ENCODE data around the gene ANKFN1.

Gene ANKFN1

DNA sequence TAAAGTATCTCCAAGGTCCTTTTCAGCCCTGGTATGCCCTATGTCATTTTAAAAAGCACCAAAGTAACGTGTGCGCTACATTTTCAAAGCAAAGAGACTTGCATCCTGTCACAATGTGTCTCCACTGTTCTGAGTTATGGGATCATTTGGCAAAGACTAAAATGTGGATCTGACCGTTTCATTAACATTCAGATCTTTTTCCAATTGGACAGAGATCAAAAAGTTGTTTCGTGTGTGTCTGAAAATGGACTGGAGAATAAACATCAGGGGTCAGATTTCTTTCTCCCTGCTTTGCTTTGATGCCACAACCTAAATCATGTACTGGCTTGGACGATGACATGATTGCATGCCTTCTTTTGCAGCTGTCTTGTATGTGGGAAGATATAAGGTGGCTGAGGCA is 304.2 kb downstream of the ANKFN1 start:
- intact Hi-C loops (cut with DNase I; ENCODE audit: low total_unique reads) = no loop called here

DNA sequence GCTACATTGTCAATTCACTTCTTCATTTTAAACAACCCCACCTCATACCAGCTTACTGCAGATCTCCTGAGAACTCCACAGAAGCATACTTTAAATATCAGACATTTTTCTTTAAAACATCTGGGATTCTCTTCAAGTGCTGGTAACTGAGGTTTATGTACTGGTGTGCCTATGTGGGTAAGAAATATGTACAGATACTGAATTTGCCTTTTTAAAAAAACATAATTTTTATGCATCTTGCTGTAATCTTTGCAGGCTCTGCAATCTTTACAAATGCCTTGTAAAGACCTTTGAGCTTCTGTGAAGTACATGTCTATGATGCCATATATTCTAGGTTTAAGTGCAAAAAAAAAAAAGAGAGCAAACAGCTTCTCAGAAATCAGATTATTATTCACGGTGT is 312.6 kb downstream of the ANKFN1 start:
- Histone ChIP-seq H3K9me3 (peaks cover 0 to under 1% (median 0%) of the 10 kb centered on the region in 3 donors), H3K27ac (no peak overlapping the region), H3K36me3 (no peaks in the 10 kb centered on the region), H3K4me3 (no peak overlapping the region), H3K27me3 (no peaks in the 10 kb centered on the region), H3K4me1 (no peaks in the 10 kb centered on the region)
- intact Hi-C loops (cut with DNase I; ENCODE audit: low total_unique reads) = no loop called here
- no peak for DNase-seq
- TF ChIP-seq, protein P1, sequence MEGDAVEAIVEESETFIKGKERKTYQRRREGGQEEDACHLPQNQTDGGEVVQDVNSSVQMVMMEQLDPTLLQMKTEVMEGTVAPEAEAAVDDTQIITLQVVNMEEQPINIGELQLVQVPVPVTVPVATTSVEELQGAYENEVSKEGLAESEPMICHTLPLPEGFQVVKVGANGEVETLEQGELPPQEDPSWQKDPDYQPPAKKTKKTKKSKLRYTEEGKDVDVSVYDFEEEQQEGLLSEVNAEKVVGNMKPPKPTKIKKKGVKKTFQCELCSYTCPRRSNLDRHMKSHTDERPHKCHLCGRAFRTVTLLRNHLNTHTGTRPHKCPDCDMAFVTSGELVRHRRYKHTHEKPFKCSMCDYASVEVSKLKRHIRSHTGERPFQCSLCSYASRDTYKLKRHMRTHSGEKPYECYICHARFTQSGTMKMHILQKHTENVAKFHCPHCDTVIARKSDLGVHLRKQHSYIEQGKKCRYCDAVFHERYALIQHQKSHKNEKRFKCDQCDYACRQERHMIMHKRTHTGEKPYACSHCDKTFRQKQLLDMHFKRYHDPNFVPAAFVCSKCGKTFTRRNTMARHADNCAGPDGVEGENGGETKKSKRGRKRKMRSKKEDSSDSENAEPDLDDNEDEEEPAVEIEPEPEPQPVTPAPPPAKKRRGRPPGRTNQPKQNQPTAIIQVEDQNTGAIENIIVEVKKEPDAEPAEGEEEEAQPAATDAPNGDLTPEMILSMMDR (IDR thresholded peaks at IDR 0.05) = no peak

More for the DNA sequence above, 304.2 kb downstream of the ANKFN1 start:
- DNase-seq = no peak
- Histone ChIP-seq H3K9me3 (no peaks in the 10 kb centered on the region), H3K27me3 (no peaks in the 10 kb centered on the region), H3K27ac (no peak overlapping the region), H3K4me3 (no peak overlapping the region), H3K4me1 (no peaks in the 10 kb centered on the region), H3K36me3 (no peaks in the 10 kb centered on the region)
- TF ChIP-seq, protein P1 (IDR thresholded peaks at IDR 0.05) = no peak

DNA sequence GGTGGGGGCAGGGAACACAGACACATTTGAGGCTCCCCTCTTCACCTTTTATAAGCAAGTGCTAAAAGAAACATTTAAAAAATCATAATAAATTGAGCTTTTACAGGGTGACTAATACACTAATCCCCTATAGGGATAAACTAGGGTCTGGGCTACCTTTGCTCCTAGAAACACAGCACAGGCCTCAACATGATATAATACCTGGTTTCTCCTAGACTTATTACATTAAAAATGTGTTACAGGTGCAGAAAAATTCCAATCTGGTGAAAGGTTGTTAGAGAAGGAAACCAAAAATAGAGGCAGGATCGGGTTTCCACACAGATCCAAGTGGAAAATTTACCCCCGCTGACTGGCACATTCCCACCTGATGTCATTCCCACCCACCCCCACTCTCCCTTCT is 315.6 kb downstream of the ANKFN1 start:
- intact Hi-C loops (cut with DNase I; ENCODE audit: low total_unique reads) = no loop called here

GRCh38 chr17:56471696-56472095 is 318.4 kb downstream of the ANKFN1 start:
- Histone ChIP-seq H3K27ac (no peak overlapping the region), H3K9me3 (peaks cover 0 to 9% (median 0%) of the 10 kb centered on the region in 3 donors), H3K4me1 (no peaks in the 10 kb centered on the region), H3K27me3 (no peaks in the 10 kb centered on the region), H3K4me3 (no peak overlapping the region), H3K36me3 (no peaks in the 10 kb centered on the region)
- intact Hi-C loops (cut with DNase I; ENCODE audit: low total_unique reads) = no loop called here
- DNase-seq = no peak
- TF ChIP-seq, protein P1 (IDR thresholded peaks at IDR 0.05) = no peak

More for the DNA sequence above, 315.6 kb downstream of the ANKFN1 start:
- Histone ChIP-seq H3K27ac (no peak overlapping the region), H3K9me3 (peaks cover 0 to 9% (median 0%) of the 10 kb centered on the region in 3 donors), H3K36me3 (no peaks in the 10 kb centered on the region), H3K27me3 (no peaks in the 10 kb centered on the region), H3K4me1 (no peaks in the 10 kb centered on the region), H3K4me3 (no peak overlapping the region)
- TF ChIP-seq, protein P1 (IDR thresholded peaks at IDR 0.05) = no peak
- DNase-seq = no peak

GRCh38 chr17:56475116-56475515 is 321.8 kb downstream of the ANKFN1 start:
- no peak for DNase-seq
- H3K4me3 ChIP-seq = no peak overlapping the region
- H3K4me1 ChIP-seq = no peaks in the 10 kb centered on the region
- no peak overlapping the region for H3K27ac ChIP-seq
- H3K27me3 ChIP-seq = no peaks in the 10 kb centered on the region
- H3K36me3 ChIP-seq = no peaks in the 10 kb centered on the region
- TF ChIP-seq, protein P1 (IDR thresholded peaks at IDR 0.05) = no peak
- peaks cover 0 to 9% (median 0%) of the 10 kb centered on the region in 3 donors for H3K9me3 ChIP-seq
- intact Hi-C loops (cut with DNase I; ENCODE audit: low total_unique reads) = no loop called here

Data from tibial artery (tissue), 4 donors.